OCI-LY1 (cell line): ENCODE results near the gene RET.

Experiments used
- CTCF ChIP-seq: fragments of 200-600 bp; sonication (generic), shearing (Covaris generic); IDR thresholded peaks from 2 replicates; pipeline ENCODE4 v1.5.1; 2017; ENCODE audit warnings: mild to moderate bottlenecking, antibody characterized with exemption, low read length, moderate library complexity, mixed read lengths
- EZH2 ChIP-seq: fragments of 200-600 bp; sonication (generic), shearing (Covaris generic); IDR thresholded peaks from 2 replicates; pipeline ENCODE4 v1.8.0; 2017; ENCODE audit warnings: borderline replicate concordance, mixed run types, mild to moderate bottlenecking, antibody characterized with exemption, low read length, moderate library complexity, mixed read lengths

GRCh38 chr10:43125274-43125845, 48.5 kb downstream of the RET start:
- TF ChIP-seq CTCF (no peak), EZH2 (no peak)
